Lung (tissue), 12 donors: Measurements from ENCODE around the gene NPPC. TPM values are rescaled to one million over a fixed set of nuclear protein-coding genes. Genes with fewer than 3 reads are reported as not detected.

Experiments
- ATAC-seq: fragments of 200-7000 bp; cut with Tn5 transposase; one replicate; pipeline ENCODE4 v1.9.1; 2020; ENCODE audit warnings: moderate number of reproducible peaks; ENCODE audit not compliant: insufficient read depth, low FRiP score
- DNase-seq, 3 donors: peaks; one replicate each; pipeline ENCODE4 v3.0.0-alpha.2; 2013 to 2017
- H3K27ac ChIP-seq, 2 donors: one replicate each; pipeline ENCODE4 v1.5.1; 2013; ENCODE audit warnings: mild to moderate bottlenecking in 2 of 2, moderate library complexity in 2 of 2, control low read depth in 1 of 2, inconsistent platforms in 1 of 2, low read depth in 1 of 2, low read length in 1 of 2
- H3K27me3 ChIP-seq, 3 donors: one replicate each; pipeline ENCODE4 v1.5.1; 2013; ENCODE audit warnings: low read length in 2 of 3; ENCODE audit not compliant: control insufficient read depth in 3 of 3, insufficient read depth in 3 of 3
- H3K36me3 ChIP-seq, 4 donors: one replicate each; pipeline ENCODE4 v1.5.1; 2013; ENCODE audit warnings: low read length in 4 of 4, mild to moderate bottlenecking in 1 of 4, moderate library complexity in 1 of 4; ENCODE audit not compliant: control insufficient read depth in 4 of 4, insufficient read depth in 4 of 4
- H3K4me1 ChIP-seq, 5 donors: one replicate each; pipeline ENCODE4 v1.5.1; 2013; ENCODE audit warnings: low read length in 5 of 5, mild to moderate bottlenecking in 2 of 5, moderate library complexity in 1 of 5; ENCODE audit not compliant: control insufficient read depth in 5 of 5, insufficient read depth in 5 of 5
- H3K4me3 ChIP-seq: one replicate; pipeline ENCODE4 v1.5.1; 2013; ENCODE audit warnings: mild to moderate bottlenecking, control low read depth, moderate library complexity
- H3K9ac ChIP-seq, 2 donors: one replicate each; pipeline ENCODE4 v1.5.1; 2013; ENCODE audit warnings: low read length in 2 of 2, control low read depth in 1 of 2; ENCODE audit not compliant: insufficient read depth in 1 of 2
- H3K9me3 ChIP-seq, 4 donors: one replicate each; pipeline ENCODE4 v1.5.1; 2013; ENCODE audit warnings: low read length in 3 of 4, mild to moderate bottlenecking in 1 of 4, moderate library complexity in 1 of 4; ENCODE audit not compliant: control insufficient read depth in 4 of 4, insufficient read depth in 3 of 4
- CTCF ChIP-seq: IDR thresholded peaks from 2 replicates; pipeline ENCODE4 v1.5.1; 2012; ENCODE audit warnings: mild to moderate bottlenecking; ENCODE audit errors: control extremely low read depth, extremely low read depth
- WGBS, 2 donors: extraction: QIAGEN DNeasy Blood & Tissue Kit; methylation state at CpG; one replicate each; pipeline ENCODE4 v1.1.7; 2013; 5-methylcytosine and 5-hydroxymethylcytosine counted together
- polyA plus RNA-seq, 2 donors: library from polyadenylated mRNA; stranded (reverse); fragments of 200-250 nt; gene quantifications; one replicate each; pipeline ENCODE4 v1.2.1, GENCODE V29; 2013
- total RNA-seq, 2 donors: library from RNA; depleted of rRNA in 1 of 2; stranded (reverse); fragments of >200 nt in 1 of 2; gene quantifications; one replicate each; pipeline ENCODE4 v1.2.1, GENCODE V29; 2014 to 2021
- donor health status: control.
- donor health status: control.
- donor health status: Bipolar disorder and iron deficiency.
- donor health status: healthy.
- donor health status: DM: yes; HTN: yes; CAD: no.

The NPPC gene
- total and polyA plus RNA-seq, 4 donors = 0.77 to 0.94 TPM; not detected in 2

GRCh38 chr2:231939022-231939421, 12.8 kb upstream of the NPPC start:
- H3K9me3 ChIP-seq = no peaks in the 10 kb centered on the region
- H3K27ac ChIP-seq = no peak overlapping the region
- no peaks in the 10 kb centered on the region for H3K27me3 ChIP-seq
- ATAC-seq = no peak
- 96 to 99% methylated on average over 4 of the region's 4 CpGs for WGBS, 2 donors
- H3K36me3 ChIP-seq = no peaks in the 10 kb centered on the region
- no peak overlapping the region for H3K4me3 ChIP-seq
- no peak for TF ChIP-seq CTCF
- H3K9ac ChIP-seq = no peak overlapping the region
- no peak for DNase-seq
- H3K4me1 ChIP-seq = no peaks in the 10 kb centered on the region

GRCh38 chr2:231937057-231937456, 10.9 kb upstream of the NPPC start:
- H3K9me3 ChIP-seq = no peaks in the 10 kb centered on the region
- ATAC-seq (no peak), DNase-seq (no peak)
- H3K36me3 ChIP-seq = no peaks in the 10 kb centered on the region
- 95% methylated on average over 7 of the region's 7 CpGs for WGBS, 2 donors
- no peak overlapping the region for H3K9ac ChIP-seq
- TF ChIP-seq CTCF = no peak
- H3K4me3 ChIP-seq = no peak overlapping the region
- H3K27me3 ChIP-seq = no peaks in the 10 kb centered on the region
- no peak overlapping the region for H3K27ac ChIP-seq
- no peaks in the 10 kb centered on the region for H3K4me1 ChIP-seq

GRCh38 chr2:231936491-231936890, 10.3 kb upstream of the NPPC start:
- no peaks in the 10 kb centered on the region for H3K4me1 ChIP-seq
- no peaks in the 10 kb centered on the region for H3K9me3 ChIP-seq
- H3K36me3 ChIP-seq = no peaks in the 10 kb centered on the region
- no peak overlapping the region for H3K4me3 ChIP-seq
- H3K27ac ChIP-seq = no peak overlapping the region
- H3K9ac ChIP-seq = no peak overlapping the region
- H3K27me3 ChIP-seq = no peaks in the 10 kb centered on the region
- no peak for ATAC-seq
- DNase-seq = no peak
- no peak for TF ChIP-seq CTCF
- WGBS, 2 donors = 82 to 85% methylated on average over 4 of the region's 4 CpGs

GRCh38 chr2:231935815-231936214, 9.6 kb upstream of the NPPC start:
- Histone ChIP-seq H3K4me3 (no peak overlapping the region), H3K27ac (no peak overlapping the region), H3K27me3 (no peaks in the 10 kb centered on the region), H3K36me3 (no peaks in the 10 kb centered on the region), H3K9ac (no peak overlapping the region), H3K4me1 (no peaks in the 10 kb centered on the region), H3K9me3 (no peaks in the 10 kb centered on the region)
- no peak for DNase-seq
- no peak for TF ChIP-seq CTCF
- 90 to 97% methylated on average over 1 of the region's 1 CpG for WGBS, 2 donors
- ATAC-seq = no peak
